ENCODE data around the gene BLMH. TPM values are rescaled to one million over a fixed set of nuclear protein-coding genes. Genes with fewer than 3 reads are reported as not detected.

Gene BLMH
- total and polyA plus RNA-seq, 4 donors, result 20.0 to 37.8 (median 27.4) TPM

DNA sequence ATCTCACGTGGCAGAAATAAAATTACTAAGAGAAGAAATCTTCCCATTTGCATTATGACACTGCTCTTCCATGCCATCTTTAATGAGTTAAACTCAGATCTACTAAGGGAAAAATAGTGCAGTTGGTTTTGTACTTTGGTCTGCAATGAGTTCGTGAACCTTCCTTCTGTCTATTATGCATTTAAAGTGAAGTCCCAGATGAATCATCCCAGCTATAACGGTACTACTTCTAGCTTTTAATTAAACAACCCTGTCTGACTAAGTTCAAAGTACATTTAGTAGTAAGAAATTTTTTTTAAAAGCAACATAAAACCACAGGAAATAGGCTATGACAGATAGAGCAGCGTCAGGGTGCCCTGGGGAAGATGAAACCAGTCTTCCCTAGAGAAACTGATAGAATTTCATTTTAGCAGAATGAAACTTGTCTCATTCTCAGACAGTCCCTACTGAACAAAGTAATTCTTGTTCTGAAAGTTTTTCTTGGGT is 40.4 kb upstream of the BLMH start:
- ATAC-seq (ENCODE audit: low FRiP score) (no peak), DNase-seq (no peak)
- Histone ChIP-seq H3K4me3 (ENCODE audit: low read length in 2 of 2) (no peak overlapping the region), H3K36me3 (ENCODE audit: control insufficient read depth in 1 of 2, insufficient read depth in 2 of 2, low read length in 1 of 2) (no peaks in the 10 kb centered on the region), H3K4me1 (ENCODE audit: control insufficient read depth in 1 of 2, insufficient read depth in 2 of 2, low read length in 2 of 2) (no peaks in the 10 kb centered on the region), H3K27me3 (ENCODE audit: control insufficient read depth in 1 of 2, insufficient read depth in 2 of 2, low read length in 1 of 2) (no peaks in the 10 kb centered on the region), H3K9me3 (ENCODE audit: control insufficient read depth, low read length) (no peaks in the 10 kb centered on the region), H3K27ac (ENCODE audit: low read depth in 1 of 2, low read length in 2 of 2) (no peak overlapping the region)
- 70 to 71% methylated on average over 4 of the region's 4 CpGs for WGBS, 2 donors
- intact Hi-C loops (cut with DNase I), result no loop called here

DNA sequence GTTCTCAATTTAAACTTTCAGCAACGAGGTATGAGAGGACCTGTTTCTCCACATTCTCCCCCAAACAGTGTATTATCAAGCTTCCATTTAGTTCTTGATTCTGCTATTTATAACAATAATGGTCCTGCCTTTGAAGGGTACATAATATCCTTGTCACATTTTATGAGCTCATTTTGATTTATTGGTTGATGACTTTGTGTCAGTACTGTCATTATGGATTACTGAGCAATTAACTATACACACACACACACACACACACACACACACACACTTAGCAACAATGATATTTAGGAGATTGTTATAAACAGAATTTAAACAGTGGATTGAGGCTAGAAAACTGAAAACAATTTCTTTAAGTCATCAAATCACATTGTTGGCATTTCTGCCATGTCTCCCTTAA is 35.1 kb upstream of the BLMH start:
- Histone ChIP-seq H3K4me1 (ENCODE audit: control insufficient read depth in 1 of 2, insufficient read depth in 2 of 2, low read length in 2 of 2) (no peaks in the 10 kb centered on the region), H3K4me3 (ENCODE audit: low read length in 2 of 2) (no peak overlapping the region), H3K9me3 (ENCODE audit: control insufficient read depth, low read length) (no peaks in the 10 kb centered on the region), H3K27ac (ENCODE audit: low read depth in 1 of 2, low read length in 2 of 2) (no peak overlapping the region), H3K27me3 (ENCODE audit: control insufficient read depth in 1 of 2, insufficient read depth in 2 of 2, low read length in 1 of 2) (no peaks in the 10 kb centered on the region), H3K36me3 (ENCODE audit: control insufficient read depth in 1 of 2, insufficient read depth in 2 of 2, low read length in 1 of 2) (no peaks in the 10 kb centered on the region)
- intact Hi-C loops (cut with DNase I), result no loop called here
- ATAC-seq (ENCODE audit: low FRiP score), result no peak
- no peak for DNase-seq
- WGBS, 2 donors, result 31 to 32% methylated on average over 1 of the region's 1 CpG

- intact Hi-C loops (cut with DNase I), result no loop called here
- Histone ChIP-seq H3K27me3 (ENCODE audit: control insufficient read depth in 1 of 2, insufficient read depth in 2 of 2, low read length in 1 of 2) (no peaks in the 10 kb centered on the region), H3K36me3 (ENCODE audit: control insufficient read depth in 1 of 2, insufficient read depth in 2 of 2, low read length in 1 of 2) (no peaks in the 10 kb centered on the region), H3K4me3 (ENCODE audit: low read length in 2 of 2) (no peak overlapping the region), H3K4me1 (ENCODE audit: control insufficient read depth in 1 of 2, insufficient read depth in 2 of 2, low read length in 2 of 2) (no peaks in the 10 kb centered on the region), H3K27ac (ENCODE audit: low read depth in 1 of 2, low read length in 2 of 2) (no peak overlapping the region), H3K9me3 (ENCODE audit: control insufficient read depth, low read length) (no peaks in the 10 kb centered on the region)
- ATAC-seq (ENCODE audit: low FRiP score), result no peak
- no peak for DNase-seq
- WGBS, 2 donors, result 82 to 85% methylated on average over 7 of the region's 7 CpGs
These were observed 33.0 kb upstream of the BLMH start for GRCh38 chr17:30324723-30325122.

GRCh38 chr17:30323895-30324319 is 32.2 kb upstream of the BLMH start:
- H3K36me3 ChIP-seq (ENCODE audit: control insufficient read depth in 1 of 2, insufficient read depth in 2 of 2, low read length in 1 of 2), result no peaks in the 10 kb centered on the region
- no peaks in the 10 kb centered on the region for H3K4me1 ChIP-seq (ENCODE audit: control insufficient read depth in 1 of 2, insufficient read depth in 2 of 2, low read length in 2 of 2)
- H3K4me3 ChIP-seq (ENCODE audit: low read length in 2 of 2), result no peak overlapping the region
- DNase-seq, result peak in 1 of 2 donors; percentile 64
- no peak overlapping the region for H3K27ac ChIP-seq (ENCODE audit: low read depth in 1 of 2, low read length in 2 of 2)
- no peaks in the 10 kb centered on the region for H3K27me3 ChIP-seq (ENCODE audit: control insufficient read depth in 1 of 2, insufficient read depth in 2 of 2, low read length in 1 of 2)
- ATAC-seq (ENCODE audit: low FRiP score), result no peak
- intact Hi-C loops (cut with DNase I), result no loop called here
- no peaks in the 10 kb centered on the region for H3K9me3 ChIP-seq (ENCODE audit: control insufficient read depth, low read length)

- Histone ChIP-seq H3K36me3 (ENCODE audit: control insufficient read depth in 1 of 2, insufficient read depth in 2 of 2, low read length in 1 of 2) (no peaks in the 10 kb centered on the region), H3K27me3 (ENCODE audit: control insufficient read depth in 1 of 2, insufficient read depth in 2 of 2, low read length in 1 of 2) (no peaks in the 10 kb centered on the region), H3K4me3 (ENCODE audit: low read length in 2 of 2) (no peak overlapping the region), H3K4me1 (ENCODE audit: control insufficient read depth in 1 of 2, insufficient read depth in 2 of 2, low read length in 2 of 2) (no peaks in the 10 kb centered on the region), H3K27ac (ENCODE audit: low read depth in 1 of 2, low read length in 2 of 2) (no peak overlapping the region), H3K9me3 (ENCODE audit: control insufficient read depth, low read length) (no peaks in the 10 kb centered on the region)
- intact Hi-C loops (cut with DNase I), result no loop called here
- no peak for ATAC-seq (ENCODE audit: low FRiP score)
- DNase-seq, result peak in 1 of 2 donors; percentile 53
- 67 to 73% methylated on average over 5 of the region's 5 CpGs for WGBS, 2 donors
These were observed 31.6 kb upstream of the BLMH start for GRCh38 chr17:30323262-30323894.

DNA sequence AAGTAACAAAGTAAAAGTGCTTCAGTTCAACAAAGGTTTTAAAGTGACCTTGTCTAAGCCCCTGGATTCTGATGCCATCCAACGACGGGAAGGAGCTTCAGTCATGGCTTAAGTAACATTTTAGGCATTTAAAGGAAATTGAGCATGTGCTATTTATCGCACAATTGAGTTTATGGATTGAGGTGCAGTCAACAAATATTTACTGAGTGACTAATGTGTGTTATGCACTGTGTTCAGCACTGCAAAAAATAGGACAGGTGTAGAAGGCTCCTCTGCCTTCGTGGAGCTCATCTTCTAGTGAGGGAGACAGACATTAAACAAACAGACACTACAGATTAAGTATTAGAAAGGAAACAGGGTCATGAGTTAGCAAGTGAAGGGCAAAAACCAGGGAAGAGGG is 29.6 kb upstream of the BLMH start:
- H3K27me3 ChIP-seq (ENCODE audit: control insufficient read depth in 1 of 2, insufficient read depth in 2 of 2, low read length in 1 of 2), result no peaks in the 10 kb centered on the region
- H3K4me1 ChIP-seq (ENCODE audit: control insufficient read depth in 1 of 2, insufficient read depth in 2 of 2, low read length in 2 of 2), result peaks cover 0 to 2% of the 10 kb centered on the region in 2 donors
- no peaks in the 10 kb centered on the region for H3K9me3 ChIP-seq (ENCODE audit: control insufficient read depth, low read length)
- DNase-seq (no peak), ATAC-seq (ENCODE audit: low FRiP score) (no peak)
- intact Hi-C loops (cut with DNase I), result no loop called here
- WGBS, 2 donors, result 82 to 84% methylated on average over 4 of the region's 4 CpGs
- no peak overlapping the region for H3K4me3 ChIP-seq (ENCODE audit: low read length in 2 of 2)
- no peak overlapping the region for H3K27ac ChIP-seq (ENCODE audit: low read depth in 1 of 2, low read length in 2 of 2)
- no peaks in the 10 kb centered on the region for H3K36me3 ChIP-seq (ENCODE audit: control insufficient read depth in 1 of 2, insufficient read depth in 2 of 2, low read length in 1 of 2)

DNA sequence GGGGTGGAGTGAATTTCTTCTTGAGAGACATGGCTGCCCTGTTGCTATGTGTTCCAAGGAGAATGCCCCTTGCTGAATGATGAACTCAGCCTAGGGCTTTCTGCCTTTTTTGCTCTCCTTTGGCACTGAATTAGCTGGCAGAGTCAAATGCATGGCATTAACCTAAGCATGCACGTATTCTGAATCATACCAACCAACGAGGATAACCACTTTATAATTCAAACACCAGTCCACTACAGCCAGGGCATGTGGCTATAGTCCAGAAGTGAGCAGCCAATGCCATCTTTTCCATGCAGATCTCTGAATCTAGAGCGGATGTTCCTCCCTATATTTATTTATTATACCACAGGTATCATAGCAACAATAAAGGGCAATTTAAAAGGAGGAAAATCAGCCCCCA is 26.4 kb upstream of the BLMH start:
- H3K9me3 ChIP-seq (ENCODE audit: control insufficient read depth, low read length), result no peaks in the 10 kb centered on the region
- no peak overlapping the region for H3K27ac ChIP-seq (ENCODE audit: low read depth in 1 of 2, low read length in 2 of 2)
- no peaks in the 10 kb centered on the region for H3K36me3 ChIP-seq (ENCODE audit: control insufficient read depth in 1 of 2, insufficient read depth in 2 of 2, low read length in 1 of 2)
- H3K27me3 ChIP-seq (ENCODE audit: control insufficient read depth in 1 of 2, insufficient read depth in 2 of 2, low read length in 1 of 2), result no peaks in the 10 kb centered on the region
- DNase-seq (no peak), ATAC-seq (ENCODE audit: low FRiP score) (no peak)
- H3K4me1 ChIP-seq (ENCODE audit: control insufficient read depth in 1 of 2, insufficient read depth in 2 of 2, low read length in 2 of 2), result peaks cover 0 to 2% of the 10 kb centered on the region in 2 donors
- intact Hi-C loops (cut with DNase I), result no loop called here
- no peak overlapping the region for H3K4me3 ChIP-seq (ENCODE audit: low read length in 2 of 2)
- 12 to 18% methylated on average over 3 of the region's 3 CpGs for WGBS, 2 donors

DNA sequence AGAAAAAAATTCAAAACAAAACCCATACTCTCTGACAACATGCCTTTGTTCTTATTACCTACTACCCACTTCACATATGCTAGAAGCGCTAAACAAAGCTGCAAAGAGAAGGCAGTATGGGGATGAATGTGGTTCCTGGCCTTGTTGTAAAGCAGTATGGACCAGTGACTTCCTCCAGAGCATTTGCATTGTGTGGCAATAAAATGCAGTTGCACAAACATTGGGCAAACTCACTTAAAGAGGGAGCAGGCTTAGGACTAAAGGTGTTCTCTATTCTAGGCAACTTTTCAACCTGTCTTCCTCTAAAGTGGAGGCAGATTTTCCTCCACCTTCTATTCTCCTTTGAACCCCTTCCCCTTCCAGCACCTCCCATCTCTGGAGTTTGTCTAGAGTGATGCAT is 25.0 kb upstream of the BLMH start:
- intact Hi-C loops (cut with DNase I), result no loop called here
- ATAC-seq (ENCODE audit: low FRiP score) (no peak), DNase-seq (no peak)
- H3K27me3 ChIP-seq (ENCODE audit: control insufficient read depth in 1 of 2, insufficient read depth in 2 of 2, low read length in 1 of 2), result no peaks in the 10 kb centered on the region
- no peaks in the 10 kb centered on the region for H3K36me3 ChIP-seq (ENCODE audit: control insufficient read depth in 1 of 2, insufficient read depth in 2 of 2, low read length in 1 of 2)
- H3K4me1 ChIP-seq (ENCODE audit: control insufficient read depth in 1 of 2, insufficient read depth in 2 of 2, low read length in 2 of 2), result peaks cover 0 to 2% of the 10 kb centered on the region in 2 donors
- no peak overlapping the region for H3K4me3 ChIP-seq (ENCODE audit: low read length in 2 of 2)
- no peak overlapping the region for H3K27ac ChIP-seq (ENCODE audit: low read depth in 1 of 2, low read length in 2 of 2)
- no peaks in the 10 kb centered on the region for H3K9me3 ChIP-seq (ENCODE audit: control insufficient read depth, low read length)
- WGBS, 2 donors, result 99 to 100% methylated on average over 1 of the region's 1 CpG

GRCh38 chr17:30315106-30315505 is 23.4 kb upstream of the BLMH start:
- no peaks in the 10 kb centered on the region for H3K9me3 ChIP-seq (ENCODE audit: control insufficient read depth, low read length)
- H3K36me3 ChIP-seq (ENCODE audit: control insufficient read depth in 1 of 2, insufficient read depth in 2 of 2, low read length in 1 of 2), result no peaks in the 10 kb centered on the region
- ATAC-seq (ENCODE audit: low FRiP score), result no peak
- H3K4me3 ChIP-seq (ENCODE audit: low read length in 2 of 2), result no peak overlapping the region
- intact Hi-C loops (cut with DNase I), result no loop called here
- H3K27ac ChIP-seq (ENCODE audit: low read depth in 1 of 2, low read length in 2 of 2), result no peak overlapping the region
- 16 to 33% methylated on average over 2 of the region's 2 CpGs for WGBS, 2 donors
- DNase-seq, result no peak
- no peaks in the 10 kb centered on the region for H3K27me3 ChIP-seq (ENCODE audit: control insufficient read depth in 1 of 2, insufficient read depth in 2 of 2, low read length in 1 of 2)
- peaks cover 0 to 2% of the 10 kb centered on the region in 2 donors for H3K4me1 ChIP-seq (ENCODE audit: control insufficient read depth in 1 of 2, insufficient read depth in 2 of 2, low read length in 2 of 2)
